NCI-H1930 (cell line): Measurements from ENCODE around the gene OPN4.
"Not testable (repeated sequence)": the region's sequence is repeated elsewhere in the genome, so short reads cannot be mapped to it uniquely, and the experiment has no call there.

Experiments
- DNase-seq, 2 experiments: peaks; one replicate each; lab custom pipeline; 2025; lab: John Stamatoyannopoulos, UW

OPN4 gene

GRCh38 chr10:86654411-86655172 lies at the start of gene OPN4:
OPN4 (plus strand) TSS chr10:86654547; CDS start chr10:86654784, 237 bp downstream.
- DNase-seq: no peak

- no peak for DNase-seq
Observed at GRCh38 chr10:86607674-86608073, 46.7 kb upstream of the OPN4 start.

GRCh38 chr10:86609920-86610319 lies 44.4 kb upstream of the OPN4 start:
- DNase-seq: no peak

- DNase-seq: no peak
Observed at GRCh38 chr10:86611386-86611785, 43.0 kb upstream of the OPN4 start.

- no peak for DNase-seq
Observed at GRCh38 chr10:86613096-86613495, 41.3 kb upstream of the OPN4 start.

GRCh38 chr10:86613905-86614304 lies 40.4 kb upstream of the OPN4 start:
- no peak for DNase-seq

- DNase-seq: no peak
Observed at GRCh38 chr10:86614853-86615252, 39.5 kb upstream of the OPN4 start.

- DNase-seq: not testable (repeated sequence)
Observed at GRCh38 chr10:86617278-86617677, 37.1 kb upstream of the OPN4 start.

- no peak for DNase-seq
Observed at GRCh38 chr10:86628311-86628710, 26.0 kb upstream of the OPN4 start.

- DNase-seq: no peak
Observed at GRCh38 chr10:86630079-86630478, 24.3 kb upstream of the OPN4 start.

- DNase-seq: no peak
Observed at GRCh38 chr10:86632009-86632800, 22.1 kb upstream of the OPN4 start.

GRCh38 chr10:86632951-86633350 lies 21.4 kb upstream of the OPN4 start:
- no peak for DNase-seq

- no peak for DNase-seq
Observed at GRCh38 chr10:86635402-86635801, 18.9 kb upstream of the OPN4 start.

- no peak for DNase-seq
Observed at GRCh38 chr10:86636311-86636710, 18.0 kb upstream of the OPN4 start.

GRCh38 chr10:86642021-86642420 lies 12.3 kb upstream of the OPN4 start:
- DNase-seq: no peak

GRCh38 chr10:86642499-86642898 lies 11.8 kb upstream of the OPN4 start:
- DNase-seq: no peak

- DNase-seq: no peak
Observed at GRCh38 chr10:86644152-86644793, 10.1 kb upstream of the OPN4 start.

GRCh38 chr10:86644794-86645445 lies 9.4 kb upstream of the OPN4 start:
- no peak for DNase-seq

GRCh38 chr10:86645621-86646165 lies 8.7 kb upstream of the OPN4 start:
- DNase-seq: not testable (repeated sequence)

GRCh38 chr10:86646532-86646931 lies 7.8 kb upstream of the OPN4 start:
- no peak for DNase-seq

GRCh38 chr10:86646933-86647332 lies 7.4 kb upstream of the OPN4 start:
- no peak for DNase-seq
